ENCODE data around the gene RIPOR2. TPM values are rescaled to one million over a fixed set of nuclear protein-coding genes. Genes with fewer than 3 reads are reported as not detected.

The RIPOR2 gene
- total and polyA plus RNA-seq, 2 donors (not counting 3 experiments of a cell fraction or from before 2014, with no cell fraction given): 0.10 TPM; not detected in 1

- no TSS peak for BruUV-seq (replicated peaks)
- POLR2A ChIA-PET: no interaction called here
- DNase-seq (ENCODE audit: low read depth, low spot score): no peak
- H3K27me3 ChIP-seq (ENCODE audit: control insufficient read depth in 2 of 2, insufficient read depth in 2 of 2, low read length in 2 of 2): no peaks in the 10 kb centered on the region
- no peaks in the 10 kb centered on the region for H3K36me3 ChIP-seq (ENCODE audit: control insufficient read depth in 2 of 2, extremely low read depth in 1 of 2, insufficient read depth in 2 of 2, low read length in 2 of 2)
- no peaks in the 10 kb centered on the region for H3K9me3 ChIP-seq (replicated peaks; ENCODE audit: control insufficient read depth, insufficient read depth, low read length)
- no peaks in the 10 kb centered on the region for H3K9me1 ChIP-seq (replicated peaks; ENCODE audit: control insufficient read depth, extremely low read depth, insufficient read depth, low read length)
- no peak overlapping the region for H3K27ac ChIP-seq (ENCODE audit: insufficient read depth, low read depth, low read length)
- H3K4me2 ChIP-seq (ENCODE audit: insufficient read depth, low read length): no peak overlapping the region
- CTCF ChIA-PET: interaction anchor here (1.2 to 2.6 kb wide), 3 partner anchors 9 to 206 kb away, joined by 3 to 11 read pairs (median 3); no protein-coding TSS in a partner anchor
- no peak for FAIRE-seq
- no peak overlapping the region for H3K4me3 ChIP-seq (replicated peaks in 1 of 3; ENCODE audit: insufficient read depth in 1 of 3, low read depth in 1 of 3, low read length in 3 of 3)
- dilution Hi-C loops (cut with MboI; ENCODE audit: extremely low pct_ligation_motif_present, low sequenced_read_pairs): no loop called here
- H3K79me2 ChIP-seq (ENCODE audit: control insufficient read depth, insufficient read depth, low read length): no peaks in the 10 kb centered on the region
- H2AFZ ChIP-seq (ENCODE audit: low read depth, low read length): no peak overlapping the region
- no peaks in the 10 kb centered on the region for H3K4me1 ChIP-seq (ENCODE audit: control insufficient read depth, extremely low read depth, insufficient read depth, low read length)
- H4K20me1 ChIP-seq (replicated peaks; ENCODE audit: control insufficient read depth, extremely low read depth, insufficient read depth, low read length): no peaks in the 10 kb centered on the region
- no peak for TF ChIP-seq MYC (IDR thresholded peaks at IDR 0.05; ENCODE audit: low read depth, low read length)
- TF ChIP-seq EZH2 (IDR thresholded peaks at IDR 0.05; ENCODE audit: borderline replicate concordance, low read depth, low read length, severe bottlenecking): no peak
- TF ChIP-seq POLR2AphosphoS5 (IDR thresholded peaks at IDR 0.05; ENCODE audit: insufficient read depth, low read depth, low read length): no peak
- TF ChIP-seq FOS (IDR thresholded peaks at IDR 0.05; ENCODE audit: borderline replicate concordance, insufficient read depth, low read length): no peak
- TF ChIP-seq MAX (IDR thresholded peaks at IDR 0.05; ENCODE audit: insufficient read depth, insufficient read length): no peak
- TF ChIP-seq JUN (IDR thresholded peaks at IDR 0.05; ENCODE audit: borderline replicate concordance, insufficient read depth, insufficient read length, low read depth): no peak
- no peak overlapping the region for H3K9ac ChIP-seq (replicated peaks; ENCODE audit: extremely low read depth, insufficient read depth, low read length)
- intact Hi-C loops (cut with micrococcal nuclease): no loop called here
Measured at GRCh38 chr6:24865161-24865560, 70.6 kb downstream of the RIPOR2 start.

- no peaks in the 10 kb centered on the region for H3K36me3 ChIP-seq (ENCODE audit: control insufficient read depth in 2 of 2, extremely low read depth in 1 of 2, insufficient read depth in 2 of 2, low read length in 2 of 2)
- ChIA-PET POLR2A (no interaction called here), CTCF (interaction anchor here (1.2 to 2.6 kb wide), 3 partner anchors 8 to 206 kb away, joined by 3 to 11 read pairs (median 3); no protein-coding TSS in a partner anchor)
- H3K27me3 ChIP-seq (ENCODE audit: control insufficient read depth in 2 of 2, insufficient read depth in 2 of 2, low read length in 2 of 2): no peaks in the 10 kb centered on the region
- BruUV-seq (replicated peaks): no TSS peak
- intact Hi-C loops (cut with micrococcal nuclease) (no loop called here), dilution Hi-C loops (cut with MboI; ENCODE audit: extremely low pct_ligation_motif_present, low sequenced_read_pairs) (no loop called here)
- DNase-seq (ENCODE audit: low read depth, low spot score): no peak
- FAIRE-seq: no peak
- H3K27ac ChIP-seq (ENCODE audit: insufficient read depth, low read depth, low read length): no peak overlapping the region
- H4K20me1 ChIP-seq (replicated peaks; ENCODE audit: control insufficient read depth, extremely low read depth, insufficient read depth, low read length): no peaks in the 10 kb centered on the region
- H2AFZ ChIP-seq (ENCODE audit: low read depth, low read length): no peak overlapping the region
- H3K9me1 ChIP-seq (replicated peaks; ENCODE audit: control insufficient read depth, extremely low read depth, insufficient read depth, low read length): no peaks in the 10 kb centered on the region
- no peak overlapping the region for H3K4me2 ChIP-seq (ENCODE audit: insufficient read depth, low read length)
- no peaks in the 10 kb centered on the region for H3K9me3 ChIP-seq (replicated peaks; ENCODE audit: control insufficient read depth, insufficient read depth, low read length)
- TF ChIP-seq JUN (IDR thresholded peaks at IDR 0.05; ENCODE audit: borderline replicate concordance, insufficient read depth, insufficient read length, low read depth): no peak
- TF ChIP-seq MYC (IDR thresholded peaks at IDR 0.05; ENCODE audit: low read depth, low read length): no peak
- TF ChIP-seq MAX (IDR thresholded peaks at IDR 0.05; ENCODE audit: insufficient read depth, insufficient read length): no peak
- no peak for TF ChIP-seq EZH2 (IDR thresholded peaks at IDR 0.05; ENCODE audit: borderline replicate concordance, low read depth, low read length, severe bottlenecking)
- no peak for TF ChIP-seq POLR2A (IDR thresholded peaks at IDR 0.05; ENCODE audit: low read depth, low read length)
- TF ChIP-seq POLR2AphosphoS5 (IDR thresholded peaks at IDR 0.05; ENCODE audit: insufficient read depth, low read depth, low read length): no peak
- no peak for TF ChIP-seq CTCF (IDR thresholded peaks at IDR 0.05; ENCODE audit: extremely low read depth in 1 of 2, insufficient read depth in 1 of 2, low read depth in 1 of 2, low read length in 2 of 2)
- no peak for TF ChIP-seq FOS (IDR thresholded peaks at IDR 0.05; ENCODE audit: borderline replicate concordance, insufficient read depth, low read length)
- TF ChIP-seq GATA2 (IDR thresholded peaks at IDR 0.05; ENCODE audit: insufficient read depth, insufficient read length, low read depth, low read length): no peak
- no peaks in the 10 kb centered on the region for H3K4me1 ChIP-seq (ENCODE audit: control insufficient read depth, extremely low read depth, insufficient read depth, low read length)
- H3K4me3 ChIP-seq (replicated peaks in 1 of 3; ENCODE audit: insufficient read depth in 1 of 3, low read depth in 1 of 3, low read length in 3 of 3): no peak overlapping the region
- no peaks in the 10 kb centered on the region for H3K79me2 ChIP-seq (ENCODE audit: control insufficient read depth, insufficient read depth, low read length)
- H3K9ac ChIP-seq (replicated peaks; ENCODE audit: extremely low read depth, insufficient read depth, low read length): no peak overlapping the region
Measured at GRCh38 chr6:24864343-24864742, 71.4 kb downstream of the RIPOR2 start.

Data from endothelial cell of umbilical vein (primary cell).